GM19397 (cell line): ENCODE results near the gene DNTT.

ENCODE experiments used
- ATAC-seq: cut with Tn5 transposase; IDR thresholded peaks from one replicate; pipeline ENCODE4 v1.9.1; 2021; ENCODE audit warnings: mild to moderate bottlenecking, moderate library complexity; ENCODE audit not compliant: unreplicated experiment

The DNTT gene

GRCh38 chr10:96374004-96374403, 69.8 kb downstream of the DNTT start:
- no peak for ATAC-seq

- no peak for ATAC-seq
Observed at GRCh38 chr10:96374639-96374984, 70.4 kb downstream of the DNTT start.

GRCh38 chr10:96374985-96375830, 71.0 kb downstream of the DNTT start:
- ATAC-seq: peak; percentile 64

GRCh38 chr10:96376483-96376882, 72.2 kb downstream of the DNTT start:
- ATAC-seq: no peak

GRCh38 chr10:96377816-96378294, 73.6 kb downstream of the DNTT start:
- no peak for ATAC-seq

GRCh38 chr10:96378741-96379140, 74.5 kb downstream of the DNTT start:
- no peak for ATAC-seq

- ATAC-seq: no peak
Observed at GRCh38 chr10:96379758-96380157, 75.5 kb downstream of the DNTT start.

GRCh38 chr10:96380821-96381220, 76.6 kb downstream of the DNTT start:
- ATAC-seq: no peak

GRCh38 chr10:96384506-96384905, 80.3 kb downstream of the DNTT start:
- no peak for ATAC-seq

- no peak for ATAC-seq
Observed at GRCh38 chr10:96387161-96387560, 82.9 kb downstream of the DNTT start.

GRCh38 chr10:96387601-96388000, 83.4 kb downstream of the DNTT start:
- no peak for ATAC-seq
